HEK293 (cell line): Measurements from ENCODE around the gene PPRC1.

Experiments used
- ZBTB21 ChIP-seq: fragments of 450-650 bp; formaldehyde crosslinking; IDR thresholded peaks from 2 replicates; pipeline ENCODE4 v1.5.1; 2017; ENCODE audit warnings: missing biosample characterization, missing genetic modification characterization
- ZNF140 ChIP-seq: fragments of 450-650 bp; formaldehyde crosslinking; IDR thresholded peaks from 2 replicates; pipeline ENCODE4 v1.5.1; 2016; ENCODE audit warnings: missing biosample characterization, missing genetic modification characterization

- TF ChIP-seq ZNF140 (tag by site-specific recombination) (no peak), ZBTB21 (no peak)
Observed at GRCh38 chr10:102083541-102083940, 49.3 kb upstream of the PPRC1 start.
